Stimulated activated CD4-positive, alpha-beta T cell treated with anti-CD3 and anti-CD28 coated beads, TNF-alpha, amount 100 ng/mL, for 4 hours (primary cell): Measurements from ENCODE around the gene CDH23.
"Not testable (repeated sequence)": the region's sequence is repeated elsewhere in the genome, so short reads cannot be mapped to it uniquely, and the experiment has no call there.

ENCODE experiments used
- DNase-seq, 3 experiments: peaks; one replicate each; pipeline ENCODE4 v3.0.0-alpha.2; 2020; ENCODE audit warnings: low read depth in 3 of 3

CDH23 gene

DNA sequence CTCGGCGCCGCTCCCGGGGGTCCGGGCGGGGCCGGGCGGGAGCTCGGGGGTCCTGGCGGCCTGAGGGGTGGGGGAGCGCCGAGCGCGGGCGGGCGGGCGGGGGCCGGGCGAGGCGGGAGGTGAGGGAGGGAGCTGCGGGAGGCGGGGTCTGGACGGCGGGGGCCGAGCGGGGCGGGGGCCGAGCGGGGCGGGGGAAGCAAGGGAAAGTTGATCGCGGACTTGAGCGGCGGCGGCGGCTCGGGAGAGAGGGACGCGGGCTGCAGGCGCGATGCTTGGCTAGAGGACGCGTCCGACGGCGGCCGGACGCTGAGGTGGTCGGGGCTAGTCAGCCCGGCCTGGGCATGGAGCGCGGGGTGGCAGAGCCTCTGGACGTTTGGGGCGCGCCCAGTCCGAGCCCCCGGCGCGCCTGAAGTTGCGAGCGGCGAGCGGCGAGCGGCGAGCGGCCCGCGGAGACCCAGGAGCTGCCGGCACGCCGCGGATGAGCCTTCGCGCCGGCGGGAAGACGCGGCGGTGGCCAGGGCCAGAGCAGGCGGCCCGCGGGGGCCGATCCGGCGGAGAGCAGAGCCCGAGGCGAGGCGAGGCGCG is at the start of gene CDH23:
Gene CDH23, plus strand, starts transcription at position 210 of the 585 bp plus-strand sequence. CDS start 42,912 bp downstream, outside the sequence.
- no peak for DNase-seq

DNA sequence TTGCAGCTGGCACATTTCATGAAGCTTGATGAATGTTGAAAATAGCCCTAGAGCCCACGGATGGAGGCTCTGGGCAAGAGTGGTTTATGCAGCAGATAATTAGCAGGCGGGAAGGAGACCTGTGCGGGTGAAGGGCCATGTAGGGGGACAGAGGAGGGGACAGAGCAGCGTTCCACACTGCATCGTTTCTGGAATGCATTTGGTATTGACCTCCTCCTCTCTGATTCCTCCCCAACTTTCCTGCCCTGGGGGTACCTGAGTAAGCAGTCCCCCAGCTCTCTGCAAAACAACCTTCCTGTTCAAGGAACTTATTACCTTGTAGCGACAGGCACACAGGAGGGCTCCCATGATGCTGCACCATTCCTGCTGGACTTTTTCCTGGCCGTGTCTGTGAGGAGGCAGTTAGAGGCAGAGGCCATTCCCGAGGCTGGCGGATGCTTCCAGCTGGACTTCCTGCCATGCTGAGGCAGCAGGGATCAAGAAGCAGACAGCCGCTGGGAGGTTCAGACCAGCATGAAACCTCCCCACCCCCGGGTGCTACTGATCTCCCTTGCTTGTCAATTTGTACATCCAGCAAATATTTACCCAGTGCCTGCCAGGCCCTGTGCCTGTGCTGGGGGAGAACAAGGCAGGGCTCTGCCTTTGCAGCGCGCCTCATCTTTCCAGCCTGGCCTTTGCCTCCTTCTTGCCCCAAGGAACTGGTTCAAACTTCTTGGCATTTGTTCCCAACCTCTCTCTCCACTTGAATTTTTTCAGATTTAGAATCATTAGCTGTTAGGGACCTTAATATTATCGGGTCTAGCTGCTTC is 48.9 kb upstream of the CDH23 start:
- DNase-seq, result no peak

DNA sequence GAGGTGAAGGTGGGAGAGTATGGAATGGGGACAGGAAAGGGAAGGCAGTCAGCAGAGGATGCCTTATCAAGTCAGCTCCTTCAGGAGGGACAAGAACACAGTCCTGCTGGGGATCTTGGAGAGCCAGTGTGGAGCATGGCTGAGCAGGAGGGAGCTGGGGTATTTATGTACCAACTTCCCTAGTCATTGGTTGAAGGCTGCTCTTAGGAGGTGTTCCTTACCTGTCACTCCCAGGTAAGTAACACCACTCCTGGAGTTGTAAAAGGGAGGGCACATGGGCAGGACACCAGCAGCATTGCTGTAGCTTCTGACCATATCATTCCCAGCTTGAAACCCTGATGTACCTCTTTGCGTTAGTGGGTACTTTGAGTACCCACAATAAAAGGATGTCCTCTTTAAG is 47.9 kb upstream of the CDH23 start:
- no peak for DNase-seq

DNA sequence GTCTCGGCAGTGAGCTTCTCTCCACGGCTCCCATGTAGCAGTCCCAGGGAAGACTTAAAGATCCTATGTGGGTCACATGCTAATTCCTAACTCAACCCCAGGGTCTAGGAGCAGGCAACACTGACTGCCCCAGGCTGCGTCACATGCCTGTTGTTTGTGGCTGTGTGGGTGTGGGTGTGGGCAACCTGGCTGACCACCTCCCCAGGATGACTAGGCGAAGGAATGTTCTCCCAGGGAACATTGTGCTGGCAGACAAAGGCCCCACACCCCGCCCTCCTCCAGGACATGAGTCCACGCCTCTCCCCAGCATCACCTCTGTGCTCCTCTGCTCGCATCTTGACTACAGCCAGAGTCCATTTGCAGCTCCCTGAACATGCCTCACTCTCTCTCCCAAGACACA is 47.3 kb upstream of the CDH23 start:
- DNase-seq, result no peak

DNA sequence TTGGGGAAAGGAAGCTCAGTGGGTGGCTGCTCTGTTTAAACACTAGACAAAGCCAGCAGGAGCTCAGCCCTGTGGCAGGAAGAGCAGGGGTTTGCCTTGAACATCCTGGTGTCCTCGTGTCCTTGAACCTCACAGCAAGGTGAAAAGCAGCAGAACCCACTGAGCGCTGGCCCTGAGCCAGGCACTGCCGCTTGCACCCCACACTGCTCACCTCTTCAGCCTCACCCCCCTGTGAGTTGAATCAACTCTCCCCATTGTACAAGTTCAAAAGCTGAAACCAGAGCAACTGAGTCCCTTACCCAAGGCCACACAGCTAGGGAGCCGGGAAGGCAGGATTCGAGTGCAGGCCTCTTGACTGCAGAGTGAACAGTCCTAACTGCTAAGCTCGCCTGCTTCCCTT is 45.6 kb upstream of the CDH23 start:
- no peak for DNase-seq

DNA sequence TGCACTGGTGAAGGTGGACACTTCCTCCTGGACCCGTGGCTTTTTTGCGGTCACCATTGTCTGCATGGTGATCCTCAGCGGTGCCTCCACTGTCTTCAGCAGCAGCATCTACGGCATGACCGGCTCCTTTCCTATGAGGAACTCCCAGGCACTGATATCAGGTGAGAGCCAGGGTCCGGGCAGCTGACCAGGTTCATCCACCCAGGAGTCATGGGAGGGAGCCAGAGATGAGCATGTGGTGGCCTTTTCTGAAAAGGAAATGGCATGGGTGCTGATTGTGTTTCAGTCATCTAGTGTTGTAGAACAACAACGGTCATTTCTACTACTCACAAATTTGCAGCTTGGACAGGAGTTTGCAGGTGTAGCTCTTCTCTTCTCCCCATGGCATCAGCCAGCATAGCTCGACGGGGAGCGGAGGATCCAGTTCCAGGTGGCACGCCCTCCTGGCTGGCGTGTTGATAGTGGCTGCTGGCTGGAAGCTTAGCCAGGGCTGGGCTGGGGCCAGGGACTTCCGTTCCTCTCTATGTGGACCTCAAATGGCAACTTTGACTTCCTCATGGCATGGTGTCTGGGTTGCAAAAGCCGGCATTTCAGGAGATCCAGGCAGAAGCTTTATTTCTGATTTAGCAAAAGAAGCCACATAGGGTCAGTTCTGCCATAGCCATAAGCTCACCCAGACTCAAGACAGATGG is 44.9 kb upstream of the CDH23 start:
- no peak for DNase-seq

DNA sequence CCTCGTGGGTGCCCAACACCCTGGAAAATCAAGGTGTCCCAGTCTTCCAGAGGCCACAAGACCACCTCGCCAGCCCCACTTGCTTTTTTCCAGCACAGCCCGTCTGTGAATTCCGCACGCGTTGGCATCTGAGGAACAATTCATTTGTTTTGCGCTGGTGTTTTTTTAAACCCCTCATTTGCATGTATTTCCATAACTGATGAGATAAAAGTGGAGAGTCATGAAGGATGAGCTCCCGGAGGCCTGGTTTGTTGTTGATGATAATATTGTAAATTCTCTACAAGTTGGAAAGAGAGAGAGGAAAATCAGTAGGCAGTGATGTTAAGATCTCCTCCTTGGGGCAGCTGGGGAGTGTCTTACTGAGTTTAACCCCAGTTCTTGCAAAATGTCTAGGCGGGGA is 43.1 kb upstream of the CDH23 start:
- DNase-seq, result no peak

DNA sequence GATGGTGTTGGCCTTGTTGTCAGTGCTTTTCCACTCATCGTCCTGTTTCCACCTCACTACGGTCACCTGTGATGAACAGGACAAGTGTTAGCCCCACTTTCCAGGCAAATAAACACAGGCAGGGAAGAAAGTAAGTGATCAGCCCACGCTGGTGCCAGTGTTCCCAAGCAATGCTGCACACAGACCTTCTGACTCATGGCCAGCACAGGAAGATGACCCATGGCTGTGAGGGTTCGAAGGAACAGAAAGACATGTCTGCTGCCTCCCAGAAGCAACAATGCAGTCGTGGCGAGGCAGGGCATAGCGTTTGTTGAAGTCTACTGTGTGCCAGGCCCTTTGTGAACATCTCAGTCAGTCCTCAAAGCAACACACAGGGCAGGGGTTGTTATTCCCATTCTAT is 41.9 kb upstream of the CDH23 start:
- DNase-seq, result no peak

DNA sequence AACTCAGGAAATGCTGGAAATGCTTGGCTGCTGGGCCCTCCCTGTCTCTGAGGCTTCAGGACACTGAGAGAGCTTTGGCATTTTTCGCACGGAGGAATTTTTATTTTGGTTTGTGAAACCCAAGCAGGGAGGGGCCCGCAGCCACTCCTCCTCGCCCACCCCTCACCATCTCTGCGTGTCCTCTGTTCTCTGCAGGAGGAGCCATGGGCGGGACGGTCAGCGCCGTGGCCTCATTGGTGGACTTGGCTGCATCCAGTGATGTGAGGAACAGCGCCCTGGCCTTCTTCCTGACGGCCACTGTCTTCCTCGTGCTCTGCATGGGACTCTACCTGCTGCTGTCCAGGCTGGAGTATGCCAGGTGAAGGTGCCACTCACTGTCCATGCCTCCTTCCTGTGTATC is 40.8 kb upstream of the CDH23 start:
- no peak for DNase-seq

DNA sequence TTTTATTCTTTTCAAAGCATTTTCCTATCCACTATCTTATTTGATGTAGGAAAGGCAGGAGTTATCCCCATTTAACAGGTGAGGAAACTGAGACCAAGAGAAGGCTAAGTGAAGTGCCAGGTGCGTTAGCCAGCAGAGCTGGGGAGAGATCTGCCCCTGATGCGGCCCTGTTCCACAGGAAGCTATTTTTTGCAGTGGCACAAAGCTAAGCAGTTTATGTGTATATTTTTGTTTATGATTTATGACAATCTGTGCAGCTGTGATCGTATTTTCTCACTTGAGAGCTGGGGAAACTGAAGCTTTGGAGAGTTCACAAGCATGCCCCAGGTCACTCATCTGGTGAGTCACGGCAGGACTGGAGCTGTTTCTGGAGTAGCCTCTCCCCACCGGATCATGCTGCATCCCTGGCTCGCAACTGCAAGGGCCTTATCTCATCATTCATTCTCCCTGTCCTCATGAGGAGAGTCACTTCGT is 38.9 kb upstream of the CDH23 start:
- no peak for DNase-seq

DNA sequence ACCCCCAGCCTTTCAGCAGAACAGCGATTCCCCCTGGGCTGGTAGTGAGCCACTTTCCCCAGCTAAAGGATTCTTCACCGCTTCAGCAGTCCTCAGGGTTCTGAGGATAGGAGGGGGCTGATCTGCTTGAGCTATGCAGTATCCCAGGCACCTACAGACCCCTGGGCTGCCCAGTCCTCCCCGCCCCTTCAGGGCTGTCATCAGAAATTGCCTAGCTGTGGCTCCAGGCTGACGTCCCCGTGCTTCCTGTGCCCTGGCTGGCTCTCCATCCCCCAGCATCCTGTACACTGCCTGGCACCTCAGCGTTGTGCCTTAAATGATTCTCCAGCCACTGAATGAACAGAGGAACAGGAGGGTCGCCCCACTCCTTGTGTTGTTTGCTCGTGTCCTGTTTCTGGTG is 38.4 kb upstream of the CDH23 start:
- DNase-seq, result no peak

DNA sequence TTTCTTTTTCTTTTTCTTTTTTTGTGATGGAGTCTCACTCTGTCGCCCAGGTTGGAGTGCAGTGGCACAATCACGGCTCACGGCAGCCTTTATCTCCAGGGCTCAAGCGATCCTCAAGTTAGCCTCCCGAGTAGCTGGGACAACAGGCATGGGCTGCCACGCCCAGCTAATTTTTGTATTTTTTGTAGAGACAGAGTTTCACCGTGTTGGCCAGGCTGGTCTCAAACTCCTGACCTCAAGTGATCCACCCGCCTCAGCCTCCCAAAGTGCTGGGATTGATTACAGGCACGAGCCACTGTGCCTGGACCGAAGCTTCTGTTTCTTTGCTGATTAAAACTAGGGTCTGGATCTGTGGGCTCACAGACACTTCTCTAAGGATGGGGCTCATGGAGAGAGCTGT is 37.8 kb upstream of the CDH23 start:
- not testable (repeated sequence) for DNase-seq

DNA sequence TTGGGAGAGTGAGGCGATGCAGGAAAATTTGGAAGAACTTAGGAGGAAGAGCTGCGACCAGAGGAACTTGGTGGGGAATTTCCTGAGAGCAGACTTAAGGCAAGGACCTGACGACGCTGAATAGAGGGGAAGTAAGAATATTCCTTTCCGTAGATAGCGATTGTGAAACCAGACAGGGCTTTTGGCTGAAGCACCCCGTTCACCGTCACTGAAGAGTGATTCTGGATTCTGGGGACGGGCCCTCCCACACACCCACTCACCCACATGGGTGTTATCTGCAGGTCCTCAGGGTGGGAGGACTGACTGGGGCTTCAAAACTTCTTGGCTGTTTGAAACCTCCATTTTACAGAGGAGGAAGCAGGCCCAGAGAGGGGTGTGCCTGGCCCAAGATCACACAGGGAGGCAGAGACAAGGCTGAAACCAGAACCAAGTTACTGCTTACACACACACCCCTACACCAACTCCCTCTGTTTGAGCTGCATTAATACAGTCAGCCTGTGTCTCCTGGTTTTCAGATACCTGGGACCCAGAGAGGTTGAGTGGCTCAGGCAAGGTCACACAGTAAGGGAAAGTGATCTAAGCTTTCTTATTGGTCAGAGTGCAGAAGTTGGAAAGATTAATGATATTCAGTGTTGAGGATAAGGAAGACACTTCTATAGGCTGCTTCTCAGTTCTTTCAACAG is 37.2 kb upstream of the CDH23 start:
- DNase-seq, result no peak

DNA sequence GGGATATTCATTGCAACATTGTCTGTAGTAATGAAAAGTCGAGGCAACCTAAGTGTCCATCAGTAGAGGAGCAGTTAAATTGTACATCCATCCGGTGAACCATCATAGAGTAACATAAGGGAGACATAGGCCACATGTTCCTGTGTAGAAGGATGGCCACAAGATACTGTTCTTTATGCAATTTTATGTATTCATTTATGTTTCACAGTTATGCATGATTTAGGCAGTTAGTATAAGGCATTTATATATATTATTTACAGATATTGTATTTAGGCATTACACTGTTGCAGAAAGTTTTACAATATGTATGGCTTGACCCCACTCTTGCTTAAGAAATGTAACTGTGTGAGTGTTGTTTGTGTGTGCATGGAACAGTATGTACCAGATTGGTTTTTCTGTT is 36.0 kb upstream of the CDH23 start:
- DNase-seq, result no peak

DNA sequence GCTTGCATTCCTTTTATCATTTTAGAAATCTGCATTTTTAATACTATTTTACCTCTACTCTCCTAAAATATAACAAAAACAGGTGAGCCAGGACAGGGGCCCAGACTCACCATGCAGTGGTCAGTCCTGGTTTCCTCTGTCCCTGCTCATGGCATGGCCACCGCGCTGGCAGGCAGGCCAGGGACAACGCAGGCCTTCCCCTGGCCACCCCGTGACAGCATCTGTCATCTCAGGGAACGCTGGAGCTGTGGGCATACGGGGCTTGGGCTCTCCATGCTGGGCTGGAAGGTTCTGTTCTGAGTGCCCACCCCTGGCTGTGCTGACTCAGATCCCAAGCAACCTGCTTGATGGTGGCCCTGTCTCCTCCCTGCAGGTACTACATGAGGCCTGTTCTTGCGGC is 35.1 kb upstream of the CDH23 start:
- DNase-seq, result no peak

DNA sequence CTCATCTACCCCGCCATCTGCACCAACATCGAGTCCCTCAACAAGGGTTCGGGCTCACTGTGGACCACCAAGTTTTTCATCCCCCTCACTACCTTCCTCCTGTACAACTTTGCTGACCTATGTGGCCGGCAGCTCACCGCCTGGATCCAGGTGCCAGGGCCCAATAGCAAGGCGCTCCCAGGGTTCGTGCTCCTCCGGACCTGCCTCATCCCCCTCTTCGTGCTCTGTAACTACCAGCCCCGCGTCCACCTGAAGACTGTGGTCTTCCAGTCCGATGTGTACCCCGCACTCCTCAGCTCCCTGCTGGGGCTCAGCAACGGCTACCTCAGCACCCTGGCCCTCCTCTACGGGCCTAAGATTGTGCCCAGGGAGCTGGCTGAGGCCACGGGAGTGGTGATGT is 34.6 kb upstream of the CDH23 start:
- no peak for DNase-seq

DNA sequence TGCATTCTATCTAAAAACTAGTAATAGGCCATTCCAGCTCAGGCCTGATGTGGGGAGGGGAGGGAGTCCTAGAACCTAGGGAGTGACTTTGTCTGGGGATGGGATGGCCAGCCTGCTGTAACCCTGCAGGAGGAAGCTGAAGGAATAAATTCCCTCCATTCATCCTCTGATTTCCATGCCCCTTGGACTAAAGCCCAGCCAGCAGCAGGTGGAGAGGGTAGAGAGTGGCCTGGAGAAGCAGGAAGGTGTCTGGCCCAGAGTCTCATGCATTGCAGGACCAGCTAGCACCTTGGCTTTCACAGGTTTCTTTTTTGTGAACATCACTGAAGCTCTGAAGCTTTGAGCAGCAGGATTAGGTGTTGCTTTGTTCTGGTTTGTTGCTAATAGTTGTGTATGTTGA is 32.8 kb upstream of the CDH23 start:
- DNase-seq, result no peak

DNA sequence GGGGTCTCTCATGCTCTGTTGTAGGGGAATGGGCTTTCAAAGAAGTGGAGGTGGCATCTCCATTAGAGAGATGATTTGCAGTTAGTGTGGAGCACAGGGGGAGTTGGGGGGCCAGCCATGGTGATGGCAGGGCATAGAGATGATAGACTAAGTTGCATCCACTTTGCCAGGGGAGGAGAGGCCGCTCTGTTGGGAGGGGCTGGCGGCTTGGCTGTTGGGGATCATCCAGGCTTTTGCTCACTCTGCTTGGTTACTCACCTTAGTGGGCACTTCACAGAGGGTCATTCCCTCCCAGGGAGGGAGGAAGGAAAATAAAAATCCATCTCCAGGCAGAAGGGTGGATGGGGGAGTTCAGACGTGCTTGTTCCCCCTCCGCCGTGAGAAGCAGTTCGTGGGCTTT is 31.4 kb upstream of the CDH23 start:
- DNase-seq, result no peak

DNA sequence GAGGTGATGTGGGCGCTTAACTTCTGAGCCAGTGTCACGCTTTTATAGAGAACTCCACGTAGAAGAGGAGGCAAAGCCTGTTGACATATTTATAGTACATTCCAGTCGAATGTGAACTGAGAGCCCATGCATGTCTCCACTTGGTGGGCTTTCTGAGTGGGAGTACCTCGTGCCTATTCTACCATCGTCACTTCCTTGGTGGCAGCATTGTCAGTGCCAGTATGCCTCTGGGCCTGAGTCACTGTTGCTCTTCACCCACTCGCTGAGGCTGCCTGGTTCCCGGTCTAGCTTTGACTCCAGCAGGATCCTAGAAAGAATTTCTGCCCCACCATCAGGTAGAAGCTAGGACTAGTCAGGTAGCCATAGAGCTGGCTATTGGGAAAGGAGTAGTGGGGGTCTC is 30.0 kb upstream of the CDH23 start:
- no peak for DNase-seq

DNA sequence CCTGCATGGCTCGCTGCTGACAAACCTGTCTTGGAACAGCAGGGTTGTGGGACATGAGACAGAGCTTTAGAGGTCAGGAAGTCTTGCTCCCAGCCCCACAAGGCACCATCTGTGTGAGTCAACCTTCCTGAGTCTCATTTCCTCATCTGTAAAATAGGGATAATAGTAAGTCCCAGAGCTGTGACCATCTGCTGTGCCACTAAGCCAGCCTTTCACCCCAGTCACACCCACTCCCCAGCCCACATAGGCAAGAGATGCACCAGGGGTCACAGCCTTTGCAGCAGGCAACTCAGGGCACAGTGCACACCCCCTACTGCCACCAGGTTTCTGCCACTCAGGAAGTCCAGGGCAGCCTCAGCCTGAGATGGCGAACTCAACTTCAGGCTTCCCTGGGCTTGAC is 29.4 kb upstream of the CDH23 start:
- no peak for DNase-seq

DNA sequence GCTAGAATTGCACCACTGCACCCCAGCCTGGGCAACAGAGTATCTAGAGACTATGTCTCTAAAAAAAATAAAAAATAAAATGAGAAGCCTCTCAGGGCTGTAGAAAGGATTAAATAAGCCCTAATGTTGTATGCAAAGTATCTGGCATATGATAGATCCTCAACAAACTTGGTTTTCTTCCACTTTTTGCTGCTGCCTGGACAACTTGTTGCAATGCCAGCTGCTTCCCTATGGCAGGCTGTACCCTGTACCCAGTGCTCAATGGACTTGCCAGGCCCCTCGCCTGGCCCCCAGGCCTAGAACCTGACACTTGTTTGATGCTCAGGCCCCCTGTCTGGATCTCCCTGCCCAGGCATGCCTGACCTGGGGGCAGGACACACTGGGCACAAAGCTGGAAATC is 28.5 kb upstream of the CDH23 start:
- no peak for DNase-seq

DNA sequence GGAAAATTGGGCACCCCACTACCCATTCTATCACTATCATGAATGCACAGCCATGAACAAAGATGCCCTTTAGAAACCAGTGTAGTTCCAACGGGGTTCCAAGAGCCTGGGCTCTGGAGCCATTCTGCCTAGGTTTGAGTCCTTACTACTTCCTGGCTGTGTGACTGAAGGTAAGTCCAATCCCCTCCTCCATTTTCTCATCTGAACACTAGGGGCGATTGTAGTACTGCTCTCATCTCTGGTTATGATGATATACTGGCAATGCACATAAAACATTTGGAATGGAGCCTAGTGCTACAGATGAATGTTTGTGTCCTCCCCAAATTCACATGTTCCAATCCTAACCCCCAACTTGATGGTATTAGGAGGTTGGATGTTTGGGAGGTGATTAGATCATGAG is 28.1 kb upstream of the CDH23 start:
- DNase-seq, result no peak
